ENCODE measurements around the gene NAV3.

Gene NAV3

DNA sequence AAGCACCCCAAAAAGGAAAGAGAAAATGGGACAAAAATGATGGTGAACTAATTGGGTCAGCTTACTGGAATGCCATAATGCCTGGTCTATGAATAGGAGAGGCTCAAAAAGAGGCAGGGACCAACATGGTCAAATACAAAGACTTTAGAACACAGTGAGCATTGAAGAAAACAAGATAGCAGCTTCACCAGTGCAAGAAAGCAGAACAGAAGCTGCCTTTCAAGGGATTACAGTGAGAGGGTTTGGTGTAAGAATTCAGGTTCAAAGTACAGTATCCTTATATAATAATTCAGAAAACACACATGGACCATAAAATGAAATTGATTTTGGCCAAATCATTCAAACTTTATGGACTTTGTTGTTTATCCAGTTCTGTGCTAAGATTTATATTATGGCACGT lies 162.1 kb downstream of the NAV3 start:
- no peak for DNase-seq (ENCODE audit: low read depth in 2 of 2)

DNA sequence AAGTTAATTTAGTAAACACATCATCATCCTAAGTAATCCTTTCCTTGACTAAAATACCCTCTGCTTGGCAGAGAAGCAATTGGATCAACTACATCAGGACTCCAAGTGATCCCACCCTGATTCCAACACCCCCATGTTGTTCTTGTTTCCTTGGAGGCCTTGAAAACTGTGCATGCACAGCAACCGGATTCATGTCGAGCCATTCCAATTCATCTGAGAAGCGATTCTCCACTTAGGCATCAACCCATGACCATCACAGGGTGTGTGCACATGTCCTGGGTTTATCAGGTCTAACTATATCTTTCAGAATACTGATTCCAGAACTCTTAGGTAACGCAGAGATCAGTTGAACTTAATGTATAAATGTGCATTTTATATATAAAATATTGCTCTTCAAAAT lies 163.0 kb downstream of the NAV3 start:
- DNase-seq (ENCODE audit: low read depth in 2 of 2) = no peak

DNA sequence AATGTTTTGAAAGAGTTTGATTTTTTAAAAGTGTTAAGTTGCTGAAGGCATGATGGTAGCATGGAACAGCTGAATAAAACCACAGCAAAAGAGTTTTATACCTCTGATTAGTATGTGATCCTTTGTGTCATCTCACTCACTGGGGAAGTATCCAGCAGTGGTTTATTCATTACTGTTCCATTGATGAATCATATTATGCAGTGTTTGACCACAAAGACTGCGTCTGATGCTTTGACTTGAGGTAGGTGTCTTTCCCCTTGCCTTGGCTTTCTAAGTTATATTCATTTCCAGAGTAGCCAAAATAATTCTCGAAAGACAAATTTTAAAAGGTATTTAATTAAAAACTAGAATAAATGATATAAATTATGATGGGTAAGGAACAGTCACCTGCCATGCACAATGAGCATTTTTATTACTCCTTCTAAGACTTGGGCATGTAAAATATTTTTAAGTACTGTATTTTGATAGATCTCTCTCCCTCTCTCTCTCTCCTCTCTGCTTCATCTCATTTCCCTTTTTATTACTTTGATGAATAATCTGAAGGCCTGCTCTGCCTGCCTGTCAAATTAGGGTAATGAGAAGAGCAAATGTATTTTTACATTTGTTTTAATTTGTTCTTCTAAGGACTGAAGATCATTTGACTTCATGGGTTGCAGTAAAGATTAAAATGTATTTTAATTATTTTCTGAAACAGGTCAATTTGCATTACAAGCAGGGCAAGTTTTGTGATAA lies 164.9 kb downstream of the NAV3 start:
- no peak for DNase-seq (ENCODE audit: low read depth in 2 of 2)

DNA sequence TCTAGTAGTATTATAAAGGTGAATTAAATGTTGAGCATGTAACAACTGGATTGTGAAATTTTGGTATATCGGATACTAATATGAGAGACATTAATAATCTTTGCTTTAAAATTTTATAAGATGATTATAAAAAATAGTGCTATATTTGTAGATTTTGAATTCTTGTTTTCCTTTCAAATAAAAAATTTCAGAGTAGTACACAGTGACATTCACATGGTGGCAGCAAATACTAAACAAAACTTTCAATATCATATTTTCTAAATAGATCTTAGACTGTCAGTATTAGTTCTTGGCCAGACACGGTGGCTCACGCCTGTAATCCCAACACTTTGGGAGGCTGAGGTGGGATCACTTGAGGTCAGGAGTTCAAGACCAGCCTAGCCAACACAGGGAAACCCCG lies 166.0 kb downstream of the NAV3 start:
- no peak for DNase-seq (ENCODE audit: low read depth in 2 of 2)

DNA sequence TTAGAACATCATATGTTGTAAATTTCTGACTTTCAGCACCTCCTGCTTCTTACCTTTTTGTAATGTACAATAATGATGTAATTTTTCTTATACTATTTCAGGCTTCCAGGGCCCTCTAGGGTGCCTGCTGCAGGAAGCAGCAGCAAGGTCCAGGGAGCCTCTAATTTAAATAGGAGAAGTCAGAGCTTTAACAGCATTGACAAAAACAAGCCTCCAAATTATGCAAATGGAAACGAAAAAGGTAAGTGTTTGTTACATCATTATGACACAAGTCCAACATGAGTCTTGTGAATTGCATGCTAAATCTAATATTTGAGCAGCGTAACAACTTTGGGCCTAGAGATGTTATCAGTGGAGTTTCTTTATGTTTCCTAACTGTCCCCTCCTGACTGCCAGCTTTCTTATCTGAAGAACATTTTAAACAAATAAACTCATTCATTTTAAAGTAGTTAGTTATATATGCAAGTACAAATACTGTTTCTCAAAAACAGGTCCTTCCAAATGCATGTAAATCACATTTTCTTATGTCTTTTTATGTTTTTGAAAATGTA lies 167.6 kb downstream of the NAV3 start:
- no peak for DNase-seq (ENCODE audit: low read depth in 2 of 2)

DNA sequence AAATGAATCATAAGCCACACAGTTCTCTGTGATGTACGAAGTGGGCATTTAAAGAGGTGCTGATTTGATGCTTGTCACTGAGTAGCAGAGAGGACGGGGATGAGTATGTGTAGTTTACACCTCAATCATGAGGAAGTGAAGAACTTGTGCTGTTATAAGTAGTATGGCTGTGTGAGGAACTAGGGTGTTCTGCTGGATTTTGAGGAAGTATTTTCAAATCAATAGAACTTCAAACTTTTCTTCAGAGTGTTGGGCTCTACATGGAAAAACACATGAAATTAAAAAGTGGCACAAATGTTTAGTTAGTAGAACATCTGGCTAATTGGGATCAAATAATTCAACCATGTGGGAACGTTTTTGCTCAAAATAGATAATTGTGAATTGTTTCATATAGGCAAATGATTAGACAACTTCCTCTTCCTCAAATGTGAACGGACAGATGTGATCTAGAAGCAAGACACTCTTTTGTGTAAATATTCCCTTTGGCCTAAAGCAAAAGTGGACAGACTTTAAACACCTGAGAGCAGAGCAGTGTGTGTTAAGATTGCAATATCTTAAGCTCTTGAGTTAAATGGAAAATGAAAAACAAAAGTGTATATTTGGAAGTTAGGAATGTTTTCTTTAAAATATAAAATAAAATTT lies 168.5 kb downstream of the NAV3 start:
- DNase-seq (ENCODE audit: low read depth in 2 of 2) = no peak

DNA sequence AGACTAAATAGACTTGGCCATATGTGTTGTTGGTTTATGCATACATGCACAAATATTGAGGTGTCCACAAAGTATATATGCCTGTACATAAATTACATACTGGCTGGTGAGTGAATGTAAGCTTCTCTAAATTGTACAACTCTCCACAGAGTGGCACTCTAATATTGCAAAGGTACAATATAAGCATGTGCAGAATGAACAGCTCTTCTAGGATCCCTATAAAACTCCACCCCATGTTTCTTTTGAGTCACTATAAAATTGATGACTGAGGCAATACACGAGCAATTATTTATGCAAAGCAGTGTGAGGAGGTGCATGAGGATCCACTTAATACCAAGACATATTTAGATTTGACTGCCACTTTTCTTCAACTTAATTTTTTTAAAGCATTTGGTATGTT lies 172.2 kb downstream of the NAV3 start:
- DNase-seq (ENCODE audit: low read depth in 2 of 2) = no peak

DNA sequence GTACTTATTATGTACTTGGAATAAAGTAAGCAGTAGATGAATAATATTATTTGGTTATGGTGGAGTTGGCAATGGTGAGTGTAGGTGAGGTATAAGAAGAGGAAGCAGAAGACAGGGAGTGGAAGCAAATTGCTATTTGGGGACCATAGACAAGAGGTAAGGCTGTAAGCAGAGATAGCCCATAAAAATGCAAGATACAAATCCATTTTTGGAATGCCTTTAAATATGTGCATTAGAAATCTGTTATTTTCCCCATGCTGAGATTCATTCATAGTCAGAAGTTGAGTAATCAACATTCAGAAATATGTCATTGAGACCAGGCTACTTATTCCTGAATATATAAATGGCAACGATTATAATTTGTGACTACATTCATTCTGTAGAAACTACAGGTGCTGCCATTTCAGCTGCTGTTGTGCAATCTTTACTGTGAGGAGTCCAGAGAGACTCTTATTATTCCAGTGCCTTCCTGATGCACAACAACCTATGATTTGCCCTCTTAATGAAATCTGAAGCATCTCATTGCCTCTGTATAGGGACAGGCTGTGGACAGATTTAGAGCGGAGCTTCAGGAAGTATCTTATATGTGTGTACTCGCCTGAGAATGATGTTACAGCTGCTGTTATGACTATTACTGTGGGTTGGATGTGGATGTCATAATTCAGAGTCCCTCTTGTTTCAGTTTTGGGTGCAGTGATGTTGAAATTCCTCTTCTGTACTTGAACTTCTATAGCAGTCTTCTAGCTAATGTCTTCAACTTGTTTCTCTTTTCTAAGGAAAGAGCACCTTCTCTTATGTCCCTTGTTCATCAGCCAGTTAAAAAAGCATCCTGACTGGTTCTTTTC lies 173.8 kb downstream of the NAV3 start:
- no peak for DNase-seq (ENCODE audit: low read depth in 2 of 2)

DNA sequence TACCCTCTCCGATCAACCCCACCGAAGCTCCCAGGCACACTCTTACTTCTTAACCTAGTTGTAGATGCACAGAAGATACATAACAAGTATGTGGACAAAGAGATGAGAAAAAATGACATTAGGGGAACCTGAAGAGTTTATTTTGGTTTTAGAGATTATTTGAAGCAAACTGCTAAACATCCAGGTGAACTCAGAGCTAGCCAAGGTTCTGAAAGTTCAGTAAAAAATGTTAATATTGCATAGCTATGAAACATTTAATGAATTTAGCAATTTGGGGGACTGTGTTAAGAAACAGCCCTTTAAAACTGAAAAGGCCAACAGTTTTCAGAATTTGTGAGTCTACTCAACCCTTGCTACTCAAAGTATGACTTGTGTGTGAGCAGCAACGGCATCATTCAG lies 174.4 kb downstream of the NAV3 start:
- no peak for DNase-seq (ENCODE audit: low read depth in 2 of 2)

DNA sequence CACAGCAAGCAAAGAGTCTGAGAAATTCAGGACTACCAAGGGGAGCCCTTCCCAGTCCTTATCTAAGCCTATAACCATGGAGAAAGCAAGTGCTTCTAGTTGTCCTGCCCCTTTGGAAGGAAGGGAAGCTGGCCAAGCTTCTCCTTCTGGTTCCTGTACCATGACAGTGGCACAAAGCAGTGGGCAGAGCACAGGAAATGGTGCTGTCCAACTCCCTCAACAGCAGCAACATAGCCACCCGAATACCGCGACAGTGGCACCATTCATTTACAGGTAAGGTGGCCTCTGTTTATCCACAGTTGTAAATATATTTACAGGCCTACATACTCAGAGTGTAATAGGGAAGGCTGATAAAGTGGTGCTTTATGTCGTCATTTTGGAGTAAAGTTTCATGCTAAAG lies 176.5 kb downstream of the NAV3 start:
- DNase-seq (ENCODE audit: low read depth in 2 of 2) = no peak

DNA sequence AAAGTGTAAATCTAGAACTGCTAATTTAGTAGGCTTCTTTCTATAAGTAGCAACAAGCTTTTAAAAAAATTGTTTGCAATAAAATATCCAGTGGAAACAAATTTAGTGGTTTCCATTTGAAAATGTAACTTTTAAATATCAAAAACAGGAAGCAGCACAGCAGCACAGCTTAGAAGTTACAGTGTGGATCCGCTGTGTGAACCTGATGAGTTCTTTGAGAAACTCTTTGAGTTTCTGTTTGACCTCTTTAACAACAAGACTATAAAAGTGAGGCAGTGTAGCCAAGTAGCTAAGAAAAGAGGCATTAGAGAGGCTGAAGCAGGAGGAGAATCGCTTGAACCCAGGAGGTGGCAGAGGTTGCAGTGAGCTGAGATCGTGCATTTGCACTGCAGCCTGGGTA lies 178.3 kb downstream of the NAV3 start:
- DNase-seq (ENCODE audit: low read depth in 2 of 2) = no peak

DNA sequence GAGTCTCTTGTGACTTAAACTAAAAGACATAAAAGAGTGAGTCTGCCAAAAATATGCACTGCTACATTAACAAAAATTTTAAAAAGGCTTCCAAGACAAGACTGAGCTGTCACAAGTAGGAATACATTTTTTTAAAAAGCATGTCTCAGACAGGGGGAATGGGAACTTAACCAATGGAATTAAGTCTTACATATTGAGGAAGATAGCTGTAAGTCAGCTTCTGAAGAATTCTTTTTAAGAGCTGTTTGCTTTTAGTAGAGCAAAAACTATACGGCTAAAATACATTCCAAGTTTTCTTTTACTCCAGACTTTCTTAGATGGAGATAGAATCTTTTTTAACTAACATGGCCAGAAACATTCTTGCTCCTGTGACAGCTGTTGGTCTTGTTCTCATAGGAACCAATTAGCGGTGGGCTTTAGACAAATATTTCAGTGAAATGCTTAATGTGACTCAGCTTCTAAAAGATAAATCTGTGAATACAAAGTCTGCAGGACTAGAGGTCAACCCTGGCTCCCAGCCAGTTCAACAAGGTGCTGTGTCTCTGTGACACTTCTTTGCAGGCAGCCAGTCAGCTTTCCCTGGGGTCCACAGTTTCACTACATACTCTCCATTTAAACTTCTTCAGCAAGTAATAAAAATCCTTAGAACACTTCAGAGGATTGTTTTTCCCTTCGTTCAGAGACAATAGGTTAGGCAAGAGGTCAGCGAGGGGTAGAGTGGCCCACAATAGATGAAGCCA lies 187.6 kb downstream of the NAV3 start:
- DNase-seq (ENCODE audit: low read depth in 2 of 2) = no peak

DNA sequence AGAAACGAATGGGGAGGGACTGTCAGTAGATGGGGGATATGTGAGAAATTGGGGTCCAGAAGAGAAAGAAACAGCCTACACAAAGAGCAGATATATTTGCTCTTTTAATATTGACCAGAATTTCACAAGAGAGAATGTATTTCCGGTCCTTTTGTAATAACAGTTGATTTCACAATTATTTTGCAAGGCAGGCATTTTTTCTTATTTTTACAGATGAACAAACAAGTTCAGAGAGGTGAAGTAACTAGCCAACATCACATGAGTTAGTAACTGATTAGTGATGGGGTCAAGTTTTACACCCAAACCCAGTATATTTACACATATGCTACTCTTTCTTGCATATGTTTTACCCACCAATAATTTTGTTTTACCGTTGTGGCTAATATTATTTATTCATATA lies 188.2 kb downstream of the NAV3 start:
- no peak for DNase-seq (ENCODE audit: low read depth in 2 of 2)

DNA sequence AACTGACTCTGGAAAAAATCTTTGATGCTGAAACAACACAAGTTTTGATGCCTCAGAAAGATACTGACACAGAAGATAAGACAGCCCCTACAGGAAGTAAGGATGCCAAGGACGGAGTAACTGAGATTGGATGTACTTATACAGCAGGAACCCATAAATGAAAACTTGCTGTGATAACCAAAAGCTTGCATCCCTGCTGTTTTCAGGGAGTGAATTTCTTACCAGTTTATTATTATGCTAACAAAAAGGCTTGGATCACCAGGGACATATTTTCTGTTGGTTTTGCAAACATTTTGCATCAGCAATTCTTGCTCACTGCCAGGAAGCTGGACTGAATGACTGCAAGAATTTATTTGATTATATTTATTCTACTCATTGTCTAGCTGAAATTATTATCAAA lies 197.7 kb downstream of the NAV3 start:
- DNase-seq (ENCODE audit: low read depth in 2 of 2) = no peak

DNA sequence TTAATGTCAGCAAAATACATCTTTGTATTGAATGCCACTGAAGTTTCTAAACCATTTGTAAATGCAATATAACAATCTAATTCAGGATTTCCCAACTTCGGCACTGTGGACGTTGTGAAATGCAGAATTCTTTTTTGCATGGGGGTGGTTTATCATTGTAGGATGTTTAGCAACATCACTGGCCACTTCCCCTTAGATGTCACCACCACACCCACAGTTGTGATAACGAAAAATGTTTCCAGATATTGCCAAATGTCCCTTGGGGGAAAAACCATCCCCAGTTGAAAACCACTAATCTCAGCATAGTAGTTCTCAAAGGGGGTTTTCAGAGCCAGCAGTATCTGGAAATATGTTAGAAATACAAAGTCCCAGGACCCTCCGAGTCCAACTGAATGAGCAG lies 203.3 kb downstream of the NAV3 start:
- no peak for DNase-seq (ENCODE audit: low read depth in 2 of 2)

DNA sequence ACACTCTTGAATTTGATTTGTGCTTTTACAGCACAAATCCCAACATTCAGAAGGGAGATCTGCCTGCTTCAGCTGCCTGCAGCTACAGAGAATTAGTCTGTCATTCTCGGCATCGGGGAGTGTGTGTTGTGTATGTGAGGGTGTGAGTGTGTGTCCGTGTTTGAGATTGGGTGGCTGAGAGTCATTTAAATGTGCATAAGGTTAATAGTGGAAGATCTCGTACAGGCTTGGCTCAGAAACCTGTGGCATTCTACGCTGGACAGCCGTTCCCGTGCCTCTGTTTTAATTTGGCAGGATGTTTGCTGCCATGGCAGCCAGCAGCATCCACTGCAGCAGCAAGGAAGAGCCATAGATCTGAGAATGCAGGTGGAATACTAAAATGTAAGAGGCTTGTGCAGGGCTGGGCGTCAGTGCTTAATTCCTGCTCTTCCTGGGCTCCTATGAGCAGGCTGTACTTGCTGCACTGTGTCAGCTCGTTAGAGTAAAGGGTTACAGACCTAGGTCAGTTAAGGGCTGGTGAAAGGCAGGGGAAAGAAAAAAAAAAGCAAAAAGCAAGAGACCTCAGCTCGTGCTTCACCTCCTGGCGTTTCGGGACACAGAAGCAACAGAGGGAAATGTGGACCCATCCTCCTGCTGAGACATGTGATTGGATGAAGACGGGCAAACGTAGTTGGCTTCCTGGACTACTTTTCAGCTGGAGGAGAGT lies 205.4 kb downstream of the NAV3 start:
- no peak for DNase-seq (ENCODE audit: low read depth in 2 of 2)

DNA sequence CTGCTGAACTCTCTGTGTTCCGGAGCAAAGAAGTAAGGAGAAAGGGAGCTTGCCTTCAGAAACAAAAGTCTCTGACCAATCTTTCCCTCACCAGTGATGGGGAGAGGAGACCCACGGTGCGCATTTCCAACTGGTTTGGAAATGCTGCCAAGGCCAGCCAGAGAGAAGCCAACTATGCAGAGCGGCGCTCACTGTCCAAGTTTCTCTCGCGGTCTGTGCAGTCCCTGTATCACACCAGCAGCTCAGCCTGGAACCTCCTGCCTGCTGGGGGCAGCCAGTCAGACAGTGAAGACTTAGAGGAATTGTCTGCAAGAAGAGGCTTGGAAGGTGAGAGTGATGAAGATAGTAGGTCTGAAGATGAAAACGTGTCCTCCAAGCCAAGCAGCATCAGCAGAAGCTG lies 206.2 kb downstream of the NAV3 start:
- DNase-seq (ENCODE audit: low read depth in 2 of 2) = no peak

DNA sequence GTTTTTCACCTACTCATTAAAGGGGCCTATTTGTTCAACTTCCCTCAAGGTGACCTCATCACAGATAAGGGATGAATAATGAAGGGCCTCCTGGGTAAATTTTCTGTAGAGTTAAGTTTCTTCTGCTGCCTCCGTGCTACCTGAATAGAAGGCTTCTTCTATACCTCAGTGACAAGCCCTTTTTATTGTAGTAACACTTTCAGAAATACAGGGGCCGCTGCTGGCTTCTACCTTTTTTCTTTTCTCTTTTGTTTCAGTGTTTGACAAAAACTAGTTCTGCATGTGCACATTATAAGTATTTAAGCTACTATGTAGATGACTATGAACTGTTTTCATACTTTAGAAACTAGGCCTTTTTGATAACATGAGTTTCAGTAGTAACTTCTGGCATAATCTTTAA lies 207.0 kb downstream of the NAV3 start:
- DNase-seq (ENCODE audit: low read depth in 2 of 2) = no peak

DNA sequence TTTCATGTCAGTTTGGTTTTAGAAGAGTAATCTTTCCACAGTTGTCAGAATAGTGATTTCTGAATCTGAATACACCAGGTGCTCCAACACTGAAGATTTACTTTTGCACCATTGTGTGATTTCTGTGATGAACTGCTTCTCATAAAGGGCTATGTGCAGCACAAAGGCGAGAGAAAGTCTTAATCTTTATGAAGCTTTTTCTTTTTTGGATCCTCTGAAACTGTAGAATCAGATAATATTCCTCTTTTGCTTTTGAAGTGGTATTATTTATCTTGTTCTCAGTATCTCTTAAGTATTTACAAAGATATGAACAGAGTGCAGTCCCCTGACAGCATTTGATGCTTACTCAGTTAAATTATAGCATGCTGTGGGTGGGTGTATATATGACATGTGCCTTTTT lies 207.8 kb downstream of the NAV3 start:
- no peak for DNase-seq (ENCODE audit: low read depth in 2 of 2)

DNA sequence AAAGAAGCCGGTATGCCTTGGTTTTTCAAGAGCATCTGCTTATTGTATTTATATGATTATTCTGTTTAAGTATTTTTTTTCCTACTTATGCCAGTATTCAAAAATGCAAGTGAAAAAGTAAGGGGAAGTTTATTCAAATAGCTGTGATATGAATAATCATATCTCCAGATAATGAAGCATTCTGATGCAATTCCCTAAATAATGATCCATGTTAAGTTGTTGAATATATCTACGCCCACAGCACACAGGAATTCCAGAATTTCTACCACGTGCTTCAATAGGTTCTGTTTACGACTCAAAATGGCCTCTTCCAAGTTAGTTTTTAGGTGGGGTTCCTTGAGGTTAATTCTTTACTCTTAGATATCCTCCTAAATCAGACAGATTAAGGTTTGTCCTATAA lies 208.3 kb downstream of the NAV3 start:
- DNase-seq (ENCODE audit: low read depth in 2 of 2) = no peak

DNA sequence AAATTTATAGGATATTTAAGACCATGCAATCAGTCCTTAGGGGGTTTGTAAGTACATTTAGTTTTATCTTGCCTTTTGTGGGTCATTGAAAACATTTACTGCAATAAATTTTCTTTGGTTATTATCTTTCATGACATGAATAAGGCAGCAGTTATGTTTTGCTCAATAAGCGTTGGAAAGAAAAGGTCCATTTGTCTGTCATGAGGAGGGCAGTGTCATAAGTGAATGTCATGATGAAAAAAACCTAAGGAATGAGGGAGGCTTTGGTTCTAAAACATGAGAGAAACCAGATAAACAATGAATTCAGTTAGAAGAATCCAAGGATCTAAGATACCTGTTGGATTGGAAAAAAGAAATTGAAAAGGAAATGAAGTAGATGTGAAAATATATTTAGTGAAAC lies 209.4 kb downstream of the NAV3 start:
- DNase-seq (ENCODE audit: low read depth in 2 of 2) = no peak

All from stimulated activated CD4-positive, alpha-beta T cell treated with anti-CD3 and anti-CD28 coated beads, Interleukin-1b, Interleukin-23, amount 100 ng/mL, for 4 hours (primary cell).